ENCODE results near the gene PAX8.

- TF ChIP-seq ZFX (IDR thresholded peaks at IDR 0.05; ENCODE audit: borderline replicate concordance) (no peak), CTCF (IDR thresholded peaks at IDR 0.05) (peak; percentile 51)
Measured at GRCh38 chr2:113282747-113283533, 4.2 kb upstream of the PAX8 start.

All from 22Rv1 (cell line).